Activated CD8-positive, alpha-beta T cell treated with anti-CD3 and anti-CD28 coated beads, Interleukin-2, amount 10 ng/mL, durations not matched to agents 7 days and 5 days (primary cell): ENCODE data around the gene ACO2. TPM values are rescaled to one million over a fixed set of nuclear protein-coding genes. Genes with fewer than 3 reads are reported as not detected.
A peak's percentile ranks its signal among the peaks of the same experiment; 100 is the strongest.

ENCODE experiments used
- ATAC-seq: fragments of 150-1000 bp; cut with Tn5 transposase; one replicate; pipeline ENCODE4 v1.10.0; 2021; ENCODE audit warnings: moderate library complexity
- CTCF ChIA-PET: fragments of 350-600 bp; sonication (Branson Sonifier 250); formaldehyde crosslinking; loops from one replicate; lab custom pipeline; 2021; ENCODE audit warnings: antibody characterized with exemption; lab: Charles Lee
- POLR2A ChIA-PET: fragments of 350-600 bp; sonication (Branson Sonifier 250); formaldehyde crosslinking; loops from one replicate; lab custom pipeline; 2021; ENCODE audit warnings: antibody characterized with exemption; lab: Charles Lee
- DNase-seq: peaks from one replicate; pipeline ENCODE4 v3.0.0-alpha.2; 2020
- H3K27ac Mint-ChIP-seq: one replicate; pipeline ENCODE4 v1.8.0; 2021; ENCODE audit warnings: mild to moderate bottlenecking, mixed read lengths
- H3K27me3 Mint-ChIP-seq: one replicate; pipeline ENCODE4 v1.8.0; 2021; ENCODE audit warnings: low read depth, mixed read lengths
- H3K36me3 Mint-ChIP-seq: one replicate; pipeline ENCODE4 v1.8.0; 2021; ENCODE audit warnings: low read depth, mixed read lengths
- H3K4me1 Mint-ChIP-seq: one replicate; pipeline ENCODE4 v1.8.0; 2021; ENCODE audit warnings: low read depth, mixed read lengths
- H3K4me3 Mint-ChIP-seq: one replicate; pipeline ENCODE4 v1.8.0; 2021; ENCODE audit warnings: mild to moderate bottlenecking, mixed read lengths
- H3K9me3 Mint-ChIP-seq: one replicate; pipeline ENCODE4 v1.8.0; 2022; ENCODE audit warnings: mixed read lengths; ENCODE audit not compliant: insufficient read depth
- total RNA-seq, 2 experiments: library from RNA; stranded (reverse); gene quantifications; one replicate each; pipeline ENCODE4 v1.2.3, GENCODE V29; 2021

ACO2 gene
- total RNA-seq, 2 experiments from 2014 or later, result 91.8 to 97.1 TPM

- no peak for ATAC-seq
- CTCF ChIA-PET, result interaction anchor here (1.5 kb wide), 1 partner anchor 108 kb away, joined by 4 read pairs; no protein-coding TSS in a partner anchor
- POLR2A ChIA-PET, result no interaction called here
Observed at GRCh38 chr22:41511521-41511968, 42.6 kb downstream of the ACO2 start.

GRCh38 chr22:41512421-41513194 is 43.7 kb downstream of the ACO2 start:
- no peaks in the 10 kb centered on the region for H3K4me1 Mint-ChIP-seq
- DNase-seq, result no peak
- H3K27ac Mint-ChIP-seq, result no peak overlapping the region
- no peaks in the 10 kb centered on the region for H3K9me3 Mint-ChIP-seq
- CTCF ChIA-PET, result interaction anchor here (0.9 to 1.5 kb wide), 3 partner anchors 14 to 109 kb away, joined by 3 to 4 read pairs (median 3); no protein-coding TSS in a partner anchor
- no peak for ATAC-seq
- POLR2A ChIA-PET, result no interaction called here
- no peak overlapping the region for H3K4me3 Mint-ChIP-seq
- no peaks in the 10 kb centered on the region for H3K27me3 Mint-ChIP-seq
- H3K36me3 Mint-ChIP-seq, result peaks cover 29% of the 10 kb centered on the region

More at GRCh38 chr22:41511521-41511968, 42.6 kb downstream of the ACO2 start:
- no peaks in the 10 kb centered on the region for H3K9me3 Mint-ChIP-seq
- H3K27ac Mint-ChIP-seq, result no peak overlapping the region
- peaks cover 31% of the 10 kb centered on the region for H3K36me3 Mint-ChIP-seq
- no peaks in the 10 kb centered on the region for H3K27me3 Mint-ChIP-seq
- H3K4me1 Mint-ChIP-seq, result no peaks in the 10 kb centered on the region
- no peak overlapping the region for H3K4me3 Mint-ChIP-seq
- DNase-seq, result no peak

DNA sequence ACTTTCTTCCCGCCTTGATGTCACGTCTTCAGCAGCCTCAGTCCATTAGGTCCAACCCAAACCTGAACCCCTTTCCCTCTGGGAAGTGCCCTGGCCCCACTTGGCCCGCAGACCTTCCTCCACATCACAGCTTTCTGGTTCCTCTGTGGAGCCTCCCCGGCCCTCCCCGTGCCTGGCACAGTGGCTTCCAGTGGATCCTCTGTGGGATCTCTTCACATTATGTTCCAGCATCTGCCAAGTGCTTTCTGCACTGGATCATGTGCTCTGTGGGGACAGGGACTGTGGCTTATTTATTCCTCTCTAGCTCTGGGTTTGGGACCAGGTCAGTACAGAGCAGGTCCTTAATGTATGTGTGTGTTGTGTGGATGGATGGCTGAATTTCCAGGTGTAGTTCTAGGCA is 44.5 kb downstream of the ACO2 start:
- Mint-ChIP-seq H3K9me3 (no peaks in the 10 kb centered on the region), H3K27ac (no peak overlapping the region), H3K4me1 (no peaks in the 10 kb centered on the region), H3K4me3 (no peak overlapping the region), H3K27me3 (no peaks in the 10 kb centered on the region), H3K36me3 (peaks cover 24% of the 10 kb centered on the region)
- CTCF ChIA-PET, result interaction anchor here (0.9 to 1.3 kb wide), 2 partner anchors 13 to 51 kb away, joined by 3 read pairs; no protein-coding TSS in a partner anchor
- POLR2A ChIA-PET, result no interaction called here
- ATAC-seq (no peak), DNase-seq (no peak)

DNA sequence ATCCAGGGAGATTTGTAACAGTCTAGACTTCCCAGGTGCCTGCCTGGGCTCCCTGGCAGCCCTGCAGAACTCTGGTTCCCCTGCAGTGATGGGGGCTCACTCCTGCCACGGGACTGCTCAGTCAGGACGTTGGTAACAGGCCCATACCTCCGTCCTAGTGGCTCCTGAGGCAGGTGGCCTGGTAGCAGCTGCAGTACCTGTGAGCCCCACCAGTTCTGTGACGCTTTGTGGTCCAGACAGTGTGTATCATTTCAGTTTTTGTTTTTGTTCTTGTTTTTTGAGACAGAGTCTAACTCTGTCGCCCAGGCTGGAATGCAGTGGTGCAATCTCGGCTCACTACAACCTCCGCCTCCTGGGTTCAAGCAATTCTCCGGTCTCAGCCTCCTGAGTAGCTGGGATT is 47.5 kb downstream of the ACO2 start:
- ChIA-PET CTCF (interaction anchor here (1.6 to 3.7 kb wide), 3 partner anchors 10 to 150 kb away, joined by 5 to 59 read pairs (median 15); no protein-coding TSS in a partner anchor), POLR2A (interaction anchor here (0.6 kb wide), 1 partner anchor 287 kb away, joined by 3 read pairs; no protein-coding TSS in a partner anchor)
- Mint-ChIP-seq H3K27ac (no peak overlapping the region), H3K4me1 (no peaks in the 10 kb centered on the region), H3K9me3 (no peaks in the 10 kb centered on the region), H3K4me3 (no peak overlapping the region), H3K27me3 (no peaks in the 10 kb centered on the region), H3K36me3 (peaks cover 20% of the 10 kb centered on the region)
- DNase-seq (no peak), ATAC-seq (no peak)

GRCh38 chr22:41517172-41518047 is 48.5 kb downstream of the ACO2 start:
- no peaks in the 10 kb centered on the region for H3K9me3 Mint-ChIP-seq
- ChIA-PET POLR2A (interaction anchor here (0.6 to 1.4 kb wide), 5 partner anchors 35 to 286 kb away, joined by 3 to 4 read pairs (median 3); partner anchors contain the start of genes PHF5A and PMM1), CTCF (interaction anchor here (0.6 to 3.7 kb wide), 14 partner anchors 9 to 572 kb away, joined by 3 to 59 read pairs (median 4); partner anchors contain the start of gene TOB2)
- no peak overlapping the region for H3K4me3 Mint-ChIP-seq
- H3K4me1 Mint-ChIP-seq, result no peaks in the 10 kb centered on the region
- H3K27ac Mint-ChIP-seq, result no peak overlapping the region
- H3K36me3 Mint-ChIP-seq, result peaks cover 20% of the 10 kb centered on the region
- no peaks in the 10 kb centered on the region for H3K27me3 Mint-ChIP-seq
- no peak for ATAC-seq
- no peak for DNase-seq

- no peak for DNase-seq
- Mint-ChIP-seq H3K4me3 (no peak overlapping the region), H3K36me3 (peaks cover 17% of the 10 kb centered on the region), H3K9me3 (no peaks in the 10 kb centered on the region), H3K27ac (no peak overlapping the region), H3K27me3 (no peaks in the 10 kb centered on the region), H3K4me1 (no peaks in the 10 kb centered on the region)
- ATAC-seq, result no peak
- POLR2A ChIA-PET, result interaction anchor here (0.7 to 1.4 kb wide), 4 partner anchors 36 to 115 kb away, joined by 3 to 4 read pairs (median 3); partner anchors contain the start of genes PHF5A and PMM1
- CTCF ChIA-PET, result interaction anchor here (0.7 to 3.7 kb wide), 13 partner anchors 9 to 571 kb away, joined by 3 to 59 read pairs (median 4); partner anchors contain the start of gene TOB2
Observed at GRCh38 chr22:41518048-41518347, 49.1 kb downstream of the ACO2 start.

DNA sequence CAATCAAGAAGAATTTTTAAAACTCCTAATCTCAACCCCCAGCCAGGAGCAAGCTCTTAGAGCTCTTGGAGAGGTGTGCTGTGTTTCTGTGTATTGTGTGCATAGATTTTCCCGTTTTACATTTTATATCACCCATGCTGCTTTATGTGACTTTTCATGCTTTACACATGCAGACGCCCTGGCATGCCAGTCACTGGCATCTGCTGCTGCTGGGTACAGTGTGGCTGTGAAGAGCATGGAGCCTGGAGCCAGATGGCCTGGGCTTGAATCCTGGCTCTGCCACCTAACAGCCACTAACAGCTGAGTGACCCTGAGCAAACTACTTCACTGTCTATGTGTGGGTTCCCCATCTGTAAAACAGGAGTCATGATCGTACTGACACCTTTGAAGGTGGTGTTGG is 52.2 kb downstream of the ACO2 start:
- ChIA-PET POLR2A (no interaction called here), CTCF (no interaction called here)
- Mint-ChIP-seq H3K4me1 (peaks cover 13% of the 10 kb centered on the region), H3K36me3 (peaks cover 18% of the 10 kb centered on the region), H3K9me3 (no peaks in the 10 kb centered on the region), H3K27ac (no peak overlapping the region), H3K4me3 (no peak overlapping the region), H3K27me3 (no peaks in the 10 kb centered on the region)
- DNase-seq, result no peak
- ATAC-seq, result no peak

GRCh38 chr22:41522813-41523212 is 53.9 kb downstream of the ACO2 start:
- H3K9me3 Mint-ChIP-seq, result no peaks in the 10 kb centered on the region
- H3K36me3 Mint-ChIP-seq, result peaks cover 25% of the 10 kb centered on the region
- CTCF ChIA-PET, result interaction anchor here (7.3 kb wide), 1 partner anchor 121 kb away, joined by 129 read pairs; no protein-coding TSS in a partner anchor
- POLR2A ChIA-PET, result no interaction called here
- ATAC-seq, result no peak
- peak overlapping the region; percentile 13 for H3K27ac Mint-ChIP-seq
- H3K27me3 Mint-ChIP-seq, result no peaks in the 10 kb centered on the region
- no peak overlapping the region for H3K4me3 Mint-ChIP-seq
- peaks cover 13% of the 10 kb centered on the region for H3K4me1 Mint-ChIP-seq
- no peak for DNase-seq

DNA sequence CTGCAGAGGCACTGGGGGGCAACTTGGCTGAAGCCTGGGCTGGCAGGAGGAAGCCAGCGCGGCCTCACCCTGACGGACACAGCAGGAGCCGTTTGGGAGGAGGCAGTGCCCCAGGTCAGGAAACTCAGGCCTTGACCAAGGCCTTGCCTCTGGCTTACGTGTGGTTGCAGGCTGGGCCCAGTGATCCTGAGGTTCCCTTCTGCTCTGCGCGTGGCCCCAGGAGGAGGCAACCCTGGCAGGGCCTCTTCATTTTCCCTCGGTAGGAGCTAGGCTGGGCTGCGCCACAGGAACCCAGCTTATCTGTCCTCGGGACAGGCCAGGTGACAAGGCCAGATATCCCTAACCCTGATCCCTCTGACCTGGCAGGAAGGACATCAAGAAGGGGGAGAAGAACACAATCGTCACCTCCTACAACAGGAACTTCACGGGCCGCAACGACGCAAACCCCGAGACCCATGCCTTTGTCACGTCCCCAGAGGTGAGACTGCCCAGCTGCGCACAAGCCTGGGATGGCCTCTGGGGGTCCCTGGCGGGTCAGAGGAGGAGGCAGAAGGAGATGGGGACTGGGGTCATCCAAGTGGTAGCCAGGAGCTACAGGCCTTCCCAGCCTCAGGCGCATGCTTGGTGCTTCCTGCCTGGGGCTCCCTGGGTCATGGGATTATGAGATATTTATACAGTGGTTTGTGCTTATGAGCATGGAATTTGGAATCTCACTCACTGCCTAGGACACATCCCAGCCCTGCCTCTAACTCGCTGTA is 54.7 kb downstream of the ACO2 start:
- no peak for DNase-seq
- Mint-ChIP-seq H3K36me3 (peaks cover 28% of the 10 kb centered on the region), H3K4me3 (no peak overlapping the region), H3K27me3 (no peaks in the 10 kb centered on the region), H3K27ac (peak overlapping the region; percentile 80), H3K4me1 (peaks cover 13% of the 10 kb centered on the region), H3K9me3 (no peaks in the 10 kb centered on the region)
- CTCF ChIA-PET, result interaction anchor here (1.5 to 7.3 kb wide), 2 partner anchors 121 to 142 kb away, joined by 4 to 129 read pairs; partner anchors contain the start of gene TEF
- ATAC-seq, result no peak
- POLR2A ChIA-PET, result no interaction called here

DNA sequence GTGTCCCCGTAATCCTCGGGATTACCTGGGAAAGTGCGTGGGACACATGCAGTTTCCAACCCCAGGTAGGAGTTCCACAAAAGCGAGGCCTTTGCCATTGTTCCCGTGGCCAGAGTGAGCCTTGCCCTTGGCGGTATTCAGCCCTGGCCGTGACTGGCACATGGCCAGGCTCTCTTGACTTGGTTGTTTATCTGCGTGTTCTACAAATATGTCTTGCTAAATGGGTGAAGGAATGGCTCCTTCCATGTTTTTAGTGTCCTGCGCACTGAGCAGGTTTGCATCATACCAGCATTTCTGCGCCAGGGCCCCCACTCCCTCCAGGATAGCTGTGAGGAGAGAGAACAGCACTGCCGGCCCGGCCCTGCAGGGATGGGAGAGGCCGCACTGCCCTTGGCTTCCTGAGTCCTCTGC is 55.3 kb downstream of the ACO2 start:
- no peaks in the 10 kb centered on the region for H3K9me3 Mint-ChIP-seq
- H3K27ac Mint-ChIP-seq, result peak overlapping the region; percentile 80
- peaks cover 32% of the 10 kb centered on the region for H3K36me3 Mint-ChIP-seq
- ChIA-PET POLR2A (interaction anchor here (0.9 kb wide), 1 partner anchor 56 kb away, joined by 5 read pairs; the partner anchor contains the start of gene PHF5A), CTCF (interaction anchor here (0.9 to 7.3 kb wide), 4 partner anchors 9 to 143 kb away, joined by 3 to 129 read pairs (median 4); partner anchors contain the start of gene TEF)
- ATAC-seq (no peak), DNase-seq (no peak)
- no peaks in the 10 kb centered on the region for H3K27me3 Mint-ChIP-seq
- no peak overlapping the region for H3K4me3 Mint-ChIP-seq
- peaks cover 13% of the 10 kb centered on the region for H3K4me1 Mint-ChIP-seq
